ENCODE data around the gene ATP11A. TPM values are rescaled to one million over a fixed set of nuclear protein-coding genes. Genes with fewer than 3 reads are reported as not detected.

Gene ATP11A
- total RNA-seq, 1 experiment from 2014 or later: 80.4 TPM

- DNase-seq (ENCODE audit: low read depth, low spot score) (no peak), ATAC-seq (no peak)
- Histone ChIP-seq H2AFZ (ENCODE audit: low read depth, low read length, poor library complexity, severe bottlenecking) (no peak overlapping the region), H3K27me3 (ENCODE audit: insufficient read depth, low read length) (no peaks in the 10 kb centered on the region), H3K79me2 (ENCODE audit: insufficient read depth, low read length) (no peaks in the 10 kb centered on the region), H3K27ac (ENCODE audit: low read depth, low read length) (no peak overlapping the region), H3K4me2 (ENCODE audit: low read length) (no peak overlapping the region), H3K36me3 (ENCODE audit: control insufficient read depth in 1 of 2, insufficient read depth in 2 of 2, low read length in 2 of 2) (peaks cover 4 to 20% of the 10 kb centered on the region in 2 experiments; a peak in 2 of 4 replicates), H3K9ac (ENCODE audit: low read length) (no peak overlapping the region), H3K4me1 (ENCODE audit: control insufficient read depth in 1 of 2, insufficient read depth in 2 of 2, low read length in 2 of 2) (no peaks in the 10 kb centered on the region), H3K9me2 (ENCODE audit: insufficient read depth) (no peaks in the 10 kb centered on the region), H3K4me3 (replicated peaks in 1 of 2; ENCODE audit: low read depth in 1 of 2, low read length in 2 of 2) (no peak overlapping the region), H3K9me3 (ENCODE audit: control insufficient read depth in 1 of 2, insufficient read depth in 1 of 2, low read depth in 1 of 2, low read length in 2 of 2) (no peaks in the 10 kb centered on the region), H4K20me1 (ENCODE audit: insufficient read depth) (no peaks in the 10 kb centered on the region)
- no TSS peak for BruUV-seq (replicated peaks)
- CTCF ChIA-PET: no interaction called here
- intact Hi-C loops (cut with micrococcal nuclease): no loop called here
- RAD21 ChIA-PET (ENCODE audit: low non-redundant PET in 1 of 2, low total read pairs in 2 of 2, uncharacterized antibody in 2 of 2, unreplicated experiment in 2 of 2): no interaction called here
- POLR2A ChIA-PET: interaction anchor here (0.5 kb wide), 1 partner anchor 1333 kb away, joined by 3 read pairs; no protein-coding TSS in a partner anchor
- TF ChIP-seq POLR2AphosphoS5 (IDR thresholded peaks at IDR 0.05; ENCODE audit: low read depth, low read length) (no peak), RAD21 (IDR thresholded peaks at IDR 0.05; ENCODE audit: low read depth) (no peak), EZH2 (IDR thresholded peaks at IDR 0.05) (no peak), SIN3A (IDR thresholded peaks at IDR 0.05; ENCODE audit: low read depth) (no peak), ZNF274 (IDR thresholded peaks at IDR 0.05; ENCODE audit: low read depth, low read length) (no peak), SRF (IDR thresholded peaks at IDR 0.05; ENCODE audit: low read depth) (no peak), ZBTB33 (IDR thresholded peaks at IDR 0.05; ENCODE audit: extremely low read depth, insufficient replicate concordance, low read length) (no peak), TCF7L2 (IDR thresholded peaks at IDR 0.05; ENCODE audit: borderline replicate concordance, extremely low read depth, insufficient read depth, insufficient read length) (no peak), REST (IDR thresholded peaks at IDR 0.05; ENCODE audit: low read depth) (no peak), POLR2A (IDR thresholded peaks at IDR 0.05; ENCODE audit: borderline replicate concordance, extremely low read depth, insufficient read depth, insufficient read length) (no peak), EGR1 (IDR thresholded peaks at IDR 0.05; ENCODE audit: low read depth) (no peak), JUND (IDR thresholded peaks at IDR 0.05) (no peak), FOSL1 (IDR thresholded peaks at IDR 0.05; ENCODE audit: low read depth) (no peak), CBX3 (IDR thresholded peaks at IDR 0.05; ENCODE audit: low read depth) (no peak), ATF3 (IDR thresholded peaks at IDR 0.05) (no peak), ZFX (IDR thresholded peaks at IDR 0.05) (no peak), CTCF (IDR thresholded peaks at IDR 0.05 in 2 of 3, conservative IDR thresholded peaks at IDR 0.05 in 1 of 3; ENCODE audit: borderline replicate concordance in 1 of 3, insufficient read depth in 1 of 3, low read depth in 2 of 3, low read length in 2 of 3) (no peak), EZH2phosphoT487 (IDR thresholded peaks at IDR 0.05; ENCODE audit: borderline replicate concordance) (no peak), CEBPB (IDR thresholded peaks at IDR 0.05; ENCODE audit: low read depth) (no peak), SP1 (IDR thresholded peaks at IDR 0.05; ENCODE audit: low read depth) (no peak)
Observed at GRCh38 chr13:112843392-112844111, 153.7 kb downstream of the ATP11A start.

Data from HCT116 (cell line).